ELR (cell line): ENCODE measurements around the gene GPR32.
"Not testable (repeated sequence)": the region's sequence is repeated elsewhere in the genome, so short reads cannot be mapped to it uniquely, and the experiment has no call there.

Experiments used
- DNase-seq: peaks from one replicate; pipeline ENCODE4 v3.0.0-alpha.2; 2015; ENCODE audit warnings: low read depth

Gene GPR32

GRCh38 chr19:50749490-50749889 lies 20.8 kb upstream of the GPR32 start:
- DNase-seq, result no peak

GRCh38 chr19:50750010-50750409 lies 20.3 kb upstream of the GPR32 start:
- DNase-seq, result no peak

GRCh38 chr19:50753879-50754278 lies 16.4 kb upstream of the GPR32 start:
- no peak for DNase-seq

- peak; percentile 44 for DNase-seq
Measured at GRCh38 chr19:50756244-50756643, 14.0 kb upstream of the GPR32 start.

GRCh38 chr19:50757624-50758023 lies 12.6 kb upstream of the GPR32 start:
- not testable (repeated sequence) for DNase-seq

- not testable (repeated sequence) for DNase-seq
Measured at GRCh38 chr19:50759076-50759475, 11.2 kb upstream of the GPR32 start.

- DNase-seq, result peak; percentile 64
Measured at GRCh38 chr19:50759886-50760285, 10.4 kb upstream of the GPR32 start.

- not testable (repeated sequence) for DNase-seq
Measured at GRCh38 chr19:50761501-50761900, 8.8 kb upstream of the GPR32 start.

GRCh38 chr19:50763521-50763920 lies 6.7 kb upstream of the GPR32 start:
- DNase-seq, result not testable (repeated sequence)

GRCh38 chr19:50764409-50764808 lies 5.9 kb upstream of the GPR32 start:
- DNase-seq, result no peak

- DNase-seq, result not testable (repeated sequence)
Measured at GRCh38 chr19:50766746-50767145, 3.5 kb upstream of the GPR32 start.

GRCh38 chr19:50767263-50767662 lies 3.0 kb upstream of the GPR32 start:
- peak; percentile 42 for DNase-seq

GRCh38 chr19:50768277-50768676 lies 2.0 kb upstream of the GPR32 start:
- DNase-seq, result no peak

GRCh38 chr19:50770888-50771287 lies 624 bp downstream of the GPR32 start:
- DNase-seq, result no peak

- peak; percentile 50 for DNase-seq
Measured at GRCh38 chr19:50772476-50772875, 2.2 kb downstream of the GPR32 start.

GRCh38 chr19:50772912-50773311 lies 2.6 kb downstream of the GPR32 start:
- DNase-seq, result not testable (repeated sequence)

- not testable (repeated sequence) for DNase-seq
Measured at GRCh38 chr19:50773454-50773853, 3.2 kb downstream of the GPR32 start.

GRCh38 chr19:50776131-50776530 lies 5.9 kb downstream of the GPR32 start:
- no peak for DNase-seq

- DNase-seq, result no peak
Measured at GRCh38 chr19:50777261-50777660, 7.0 kb downstream of the GPR32 start.

- peak; percentile 42 for DNase-seq
Measured at GRCh38 chr19:50777830-50778303, 7.6 kb downstream of the GPR32 start.

- no peak for DNase-seq
Measured at GRCh38 chr19:50778906-50779430, 8.7 kb downstream of the GPR32 start.

GRCh38 chr19:50779504-50780457 lies 9.5 kb downstream of the GPR32 start:
- peak; percentile 36 for DNase-seq

- DNase-seq, result no peak
Measured at GRCh38 chr19:50780753-50781435, 10.6 kb downstream of the GPR32 start.
